GM23338 (cell line): ENCODE measurements around the gene RTKN. TPM values are rescaled to one million over a fixed set of nuclear protein-coding genes. Genes with fewer than 3 reads are reported as not detected.

Experiments used
- ATAC-seq: fragments of 200-7000 bp; cut with Tn5 transposase; 3 replicates; pipeline ENCODE4 v1.9.1; 2020
- DNase-seq: peaks from one replicate; pipeline ENCODE4 v3.0.0-alpha.2; 2015; ENCODE audit warnings: low spot score
- H2AFZ ChIP-seq: fragments of 200-600 bp; sonication (generic); 2 replicates; pipeline ENCODE4 v1.8.0; 2016; ENCODE audit warnings: antibody characterized with exemption, mild to moderate bottlenecking, moderate library complexity
- H3F3A ChIP-seq: fragments of 200-600 bp; sonication (generic); replicated peaks from 2 replicates; pipeline ENCODE4 v1.8.0; 2017; ENCODE audit warnings: antibody characterized with exemption, mixed run types, low read depth
- H3K27ac ChIP-seq: fragments of 200-600 bp; sonication (generic); 2 replicates; pipeline ENCODE4 v1.6.1; 2016; ENCODE audit warnings: low read depth
- H3K27me3 ChIP-seq: fragments of 200-600 bp; sonication (generic); 2 replicates; pipeline ENCODE4 v1.8.0; 2016; ENCODE audit warnings: mild to moderate bottlenecking, mixed run types, moderate library complexity; ENCODE audit not compliant: insufficient read depth
- H3K36me3 ChIP-seq: fragments of 200-600 bp; sonication (generic); 2 replicates; pipeline ENCODE4 v1.8.0; 2016; ENCODE audit warnings: mild to moderate bottlenecking; ENCODE audit not compliant: insufficient read depth
- H3K4me1 ChIP-seq: fragments of 200-600 bp; sonication (generic); 2 replicates; pipeline ENCODE4 v1.8.0; 2016; ENCODE audit warnings: mild to moderate bottlenecking, moderate library complexity; ENCODE audit not compliant: insufficient read depth
- H3K4me2 ChIP-seq: fragments of 200-600 bp; sonication (generic); 2 replicates; pipeline ENCODE4 v1.7.1; 2017; ENCODE audit warnings: mixed run types
- H3K4me3 ChIP-seq: fragments of 200-600 bp; sonication (generic); 2 replicates; pipeline ENCODE4 v1.6.1; 2016; ENCODE audit warnings: mixed run types
- H3K79me2 ChIP-seq: fragments of 200-600 bp; sonication (generic); replicated peaks from 2 replicates; pipeline ENCODE4 v1.8.0; 2017; ENCODE audit warnings: mild to moderate bottlenecking; ENCODE audit not compliant: insufficient read depth
- H3K9me2 ChIP-seq: fragments of 200-600 bp; sonication (generic); 2 replicates; pipeline ENCODE4 v1.8.0; 2017; ENCODE audit not compliant: insufficient read depth
- H4K20me1 ChIP-seq: fragments of 200-600 bp; sonication (generic); replicated peaks from 2 replicates; pipeline ENCODE4 v1.8.0; 2017; ENCODE audit warnings: mild to moderate bottlenecking; ENCODE audit not compliant: insufficient read depth
- H3K27ac Mint-ChIP-seq: 2 replicates; pipeline ENCODE4 v1.8.0; 2020; ENCODE audit warnings: inconsistent platforms, mild to moderate bottlenecking, moderate library complexity, mixed read lengths
- H3K27me3 Mint-ChIP-seq: 3 replicates; pipeline ENCODE4 v1.8.0; 2022; ENCODE audit warnings: low read depth, mild to moderate bottlenecking, moderate library complexity, mixed read lengths, inconsistent platforms; ENCODE audit not compliant: insufficient read depth, poor library complexity
- H3K36me3 Mint-ChIP-seq: 3 replicates; pipeline ENCODE4 v1.8.0; 2021; ENCODE audit warnings: low read depth, mild to moderate bottlenecking, inconsistent platforms, moderate library complexity, mixed read lengths
- H3K4me1 Mint-ChIP-seq: 3 replicates; pipeline ENCODE4 v1.8.0; 2020; ENCODE audit warnings: mild to moderate bottlenecking, inconsistent platforms, mixed read lengths
- H3K4me3 Mint-ChIP-seq: 3 replicates; pipeline ENCODE4 v1.8.0; 2021; ENCODE audit warnings: moderate library complexity, mild to moderate bottlenecking, inconsistent platforms, mixed read lengths
- H3K9me3 Mint-ChIP-seq: 3 replicates; pipeline ENCODE4 v1.8.0; 2020; ENCODE audit warnings: moderate library complexity, mild to moderate bottlenecking, inconsistent platforms, mixed read lengths
- CREB1 ChIP-seq: fragments of 250-450 bp; sonication (Bioruptor Pico); IDR thresholded peaks from 2 replicates; pipeline ENCODE4 v1.5.0; 2020; ENCODE audit warnings: low read depth, mild to moderate bottlenecking, moderate library complexity
- ETS1 ChIP-seq: IDR thresholded peaks from 2 replicates; pipeline ENCODE4 v1.6.1; 2016; ENCODE audit warnings: antibody characterized with exemption
- EZH2 ChIP-seq: fragments of 200-600 bp; sonication (generic); IDR thresholded peaks from one replicate; pipeline ENCODE4 v1.8.0; 2017; ENCODE audit warnings: antibody characterized with exemption, mild to moderate bottlenecking, low read depth; ENCODE audit not compliant: unreplicated experiment
- EZH2phosphoT487 ChIP-seq: fragments of 200-600 bp; sonication (generic); IDR thresholded peaks from one replicate; pipeline ENCODE4 v1.8.1; 2018; ENCODE audit warnings: antibody characterized with exemption; ENCODE audit not compliant: unreplicated experiment
- JUNB ChIP-seq: IDR thresholded peaks from one replicate; pipeline ENCODE4 v1.6.1; 2016; ENCODE audit warnings: antibody characterized with exemption; ENCODE audit not compliant: unreplicated experiment
- NANOG ChIP-seq: IDR thresholded peaks from 2 replicates; pipeline ENCODE4 v1.6.1; 2016; ENCODE audit warnings: antibody characterized with exemption, borderline replicate concordance
- STAT1 ChIP-seq: IDR thresholded peaks from one replicate; pipeline ENCODE4 v1.6.1; 2016; ENCODE audit warnings: antibody characterized with exemption; ENCODE audit not compliant: unreplicated experiment
- ZNF114 ChIP-seq: fragments of 250-450 bp; sonication (Bioruptor Pico); IDR thresholded peaks from 2 replicates; pipeline ENCODE4 v1.5.0; 2020; ENCODE audit warnings: mild to moderate bottlenecking, moderate library complexity
- ZNF331 ChIP-seq: fragments of 250-450 bp; sonication (Bioruptor Pico); IDR thresholded peaks from 2 replicates; pipeline ENCODE4 v1.5.0; 2020; ENCODE audit warnings: low read depth, mild to moderate bottlenecking, moderate library complexity
- ZNF462 ChIP-seq: fragments of 250-450 bp; sonication (Bioruptor Pico); IDR thresholded peaks from 2 replicates; pipeline ENCODE4 v1.5.0; 2020; ENCODE audit warnings: mild to moderate bottlenecking, moderate library complexity
- polyA plus RNA-seq: library from polyadenylated mRNA; unstranded; fragments of >200 nt; fragmentation: Nextera tagmentation; extraction: Ambion mirVana; gene quantifications from 2 replicates; pipeline ENCODE4 v1.2.1, GENCODE V29; 2016
- total RNA-seq: library from RNA; depleted of rRNA; stranded (reverse); fragments of >200 nt; shearing (Covaris generic); gene quantifications from 2 replicates; pipeline ENCODE4 v1.2.3, GENCODE V29; 2014

The RTKN gene
- total and polyA plus RNA-seq, 2 experiments from 2014 or later = 24.5 to 50.0 TPM

- TF ChIP-seq ZNF462 (CRISPR knock-in tag) (no peak), EZH2 (no peak), CREB1 (no peak), ETS1 (no peak), NANOG (no peak), JUNB (no peak), STAT1 (no peak), ZNF114 (CRISPR knock-in tag) (no peak), EZH2phosphoT487 (no peak), ZNF331 (CRISPR knock-in tag) (no peak)
Observed at GRCh38 chr2:74378007-74378406, 63.7 kb downstream of the RTKN start (continued).

- peaks cover 3% of the 10 kb centered on the region; the same call in 1 of the 2 replicates for H3K36me3 ChIP-seq
- Mint-ChIP-seq H3K4me1 (peaks cover 46% of the 10 kb centered on the region), H3K36me3 (peaks cover 26% of the 10 kb centered on the region), H3K27me3 (peaks cover 7% of the 10 kb centered on the region), H3K27ac (no peak overlapping the region), H3K9me3 (no peaks in the 10 kb centered on the region), H3K4me3 (no peak overlapping the region)
- no peak overlapping the region for H2AFZ ChIP-seq
- no peak for ATAC-seq
- H3K4me2 ChIP-seq = no peak overlapping the region
- H3K4me1 ChIP-seq = peaks cover 39% of the 10 kb centered on the region
- no peak overlapping the region for H3K27ac ChIP-seq
- no peak for DNase-seq
- no peak overlapping the region for H3K4me3 ChIP-seq
- peaks cover 50% of the 10 kb centered on the region for H3K79me2 ChIP-seq
- H3K9me2 ChIP-seq = no peaks in the 10 kb centered on the region
- H4K20me1 ChIP-seq = peaks cover 38% of the 10 kb centered on the region
- H3K27me3 ChIP-seq = no peaks in the 10 kb centered on the region
- H3F3A ChIP-seq = 0 out of 2 replicates have a peak, but pooled peaks cover 5% of the 10 kb centered on the region
- no peak for TF ChIP-seq ZNF462 (CRISPR knock-in tag)
- TF ChIP-seq JUNB = no peak
Observed at GRCh38 chr2:74375838-74376237, 65.9 kb downstream of the RTKN start.
